Superior temporal gyrus (tissue), 1 donor: ENCODE data around the gene CD2.
"Not testable (repeated sequence)": the region's sequence is repeated elsewhere in the genome, so short reads cannot be mapped to it uniquely, and the experiment has no call there.

Experiments used
- DNase-seq: peaks from one replicate; pipeline ENCODE4 v3.0.0-alpha.2; 2016; ENCODE audit errors: extremely low spot score

Gene CD2

GRCh38 chr1:116732726-116733125 lies 21.5 kb upstream of the CD2 start:
- no peak for DNase-seq

GRCh38 chr1:116733476-116734365 lies 20.5 kb upstream of the CD2 start:
- DNase-seq = no peak

- no peak for DNase-seq
Measured at GRCh38 chr1:116735246-116735645, 19.0 kb upstream of the CD2 start.

- peak; percentile 83 for DNase-seq
Measured at GRCh38 chr1:116737020-116737854, 17.0 kb upstream of the CD2 start.

GRCh38 chr1:116737855-116738321 lies 16.3 kb upstream of the CD2 start:
- DNase-seq = no peak

GRCh38 chr1:116738673-116739370 lies 15.4 kb upstream of the CD2 start:
- DNase-seq = no peak

- no peak for DNase-seq
Measured at GRCh38 chr1:116739371-116740012, 14.7 kb upstream of the CD2 start.

GRCh38 chr1:116740296-116740695 lies 13.9 kb upstream of the CD2 start:
- no peak for DNase-seq

GRCh38 chr1:116740746-116741145 lies 13.5 kb upstream of the CD2 start:
- DNase-seq = no peak

GRCh38 chr1:116741836-116742565 lies 12.2 kb upstream of the CD2 start:
- DNase-seq = no peak

GRCh38 chr1:116743535-116743934 lies 10.7 kb upstream of the CD2 start:
- no peak for DNase-seq

GRCh38 chr1:116748272-116748671 lies 6.0 kb upstream of the CD2 start:
- no peak for DNase-seq

- no peak for DNase-seq
Measured at GRCh38 chr1:116751146-116751545, 3.1 kb upstream of the CD2 start.

GRCh38 chr1:116751621-116752020 lies 2.6 kb upstream of the CD2 start:
- DNase-seq = no peak

- DNase-seq = no peak
Measured at GRCh38 chr1:116753312-116753711, 918 bp upstream of the CD2 start.

- DNase-seq = no peak
Measured at GRCh38 chr1:116755066-116755465, 836 bp downstream of the CD2 start.

- no peak for DNase-seq
Measured at GRCh38 chr1:116755681-116756080, 1.5 kb downstream of the CD2 start.

GRCh38 chr1:116756092-116756491 lies 1.9 kb downstream of the CD2 start:
- DNase-seq = not testable (repeated sequence)

GRCh38 chr1:116758456-116758815 lies 4.2 kb downstream of the CD2 start:
- DNase-seq = not testable (repeated sequence)

GRCh38 chr1:116759636-116760035 lies 5.4 kb downstream of the CD2 start:
- no peak for DNase-seq

- no peak for DNase-seq
Measured at GRCh38 chr1:116760487-116760886, 6.3 kb downstream of the CD2 start.
